ENCODE results near the gene HSPB6. TPM values are rescaled to one million over a fixed set of nuclear protein-coding genes. Genes with fewer than 3 reads are reported as not detected.
A peak's percentile ranks its signal among the peaks of the same experiment; 100 is the strongest.
"Not testable (repeated sequence)": the region's sequence is repeated elsewhere in the genome, so short reads cannot be mapped to it uniquely, and the experiment has no call there.

The HSPB6 gene
- total RNA-seq, 1 donor from 2014 or later: not detected

DNA sequence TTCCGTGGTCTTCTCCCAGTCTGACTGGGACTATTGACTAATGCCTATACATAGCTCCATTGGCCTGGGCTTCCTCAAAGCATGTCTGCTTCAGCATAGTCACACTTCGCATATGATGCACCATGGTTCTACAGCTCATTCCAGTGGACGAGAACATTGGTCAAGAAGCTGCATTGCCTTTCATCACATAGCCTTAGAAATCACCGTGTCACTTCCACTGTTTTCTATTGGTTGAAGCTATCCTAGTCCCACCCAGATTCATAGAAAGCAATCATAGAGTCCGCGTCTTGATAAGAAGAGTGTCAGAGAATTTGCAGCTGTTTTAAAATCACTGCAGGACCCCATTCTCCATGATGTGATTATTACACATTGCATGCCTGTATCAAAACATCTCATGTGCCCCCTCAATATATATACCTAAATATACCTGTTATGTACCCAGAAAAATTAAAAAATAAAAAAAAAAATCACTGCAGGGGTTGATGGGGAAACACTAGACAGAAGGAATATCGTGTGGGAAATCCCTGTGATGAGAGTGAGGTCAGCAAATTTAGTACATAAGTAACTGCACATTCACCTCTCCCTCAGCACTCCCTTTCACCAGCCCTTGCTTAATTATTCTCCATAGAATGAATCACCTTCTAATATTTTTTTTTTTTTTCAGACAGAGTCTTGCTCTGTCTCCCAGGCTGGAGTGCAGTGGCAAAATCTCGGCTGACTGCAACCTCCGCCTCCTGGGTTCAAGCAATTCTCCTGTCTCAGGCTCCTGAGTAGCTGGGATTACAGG is 16.4 kb upstream of the HSPB6 start:
- Mint-ChIP-seq H3K36me3 (ENCODE audit: low read depth, unreplicated experiment) (peaks cover 10% of the 10 kb centered on the region), H3K4me3 (ENCODE audit: unreplicated experiment) (no peak overlapping the region), H3K27me3 (ENCODE audit: unreplicated experiment) (peaks cover 15% of the 10 kb centered on the region), H3K9me3 (ENCODE audit: unreplicated experiment) (no peaks in the 10 kb centered on the region), H3K4me1 (ENCODE audit: unreplicated experiment) (peaks cover 13% of the 10 kb centered on the region), H3K27ac (ENCODE audit: unreplicated experiment) (no peak overlapping the region)
- TF ChIP-seq, protein P1, sequence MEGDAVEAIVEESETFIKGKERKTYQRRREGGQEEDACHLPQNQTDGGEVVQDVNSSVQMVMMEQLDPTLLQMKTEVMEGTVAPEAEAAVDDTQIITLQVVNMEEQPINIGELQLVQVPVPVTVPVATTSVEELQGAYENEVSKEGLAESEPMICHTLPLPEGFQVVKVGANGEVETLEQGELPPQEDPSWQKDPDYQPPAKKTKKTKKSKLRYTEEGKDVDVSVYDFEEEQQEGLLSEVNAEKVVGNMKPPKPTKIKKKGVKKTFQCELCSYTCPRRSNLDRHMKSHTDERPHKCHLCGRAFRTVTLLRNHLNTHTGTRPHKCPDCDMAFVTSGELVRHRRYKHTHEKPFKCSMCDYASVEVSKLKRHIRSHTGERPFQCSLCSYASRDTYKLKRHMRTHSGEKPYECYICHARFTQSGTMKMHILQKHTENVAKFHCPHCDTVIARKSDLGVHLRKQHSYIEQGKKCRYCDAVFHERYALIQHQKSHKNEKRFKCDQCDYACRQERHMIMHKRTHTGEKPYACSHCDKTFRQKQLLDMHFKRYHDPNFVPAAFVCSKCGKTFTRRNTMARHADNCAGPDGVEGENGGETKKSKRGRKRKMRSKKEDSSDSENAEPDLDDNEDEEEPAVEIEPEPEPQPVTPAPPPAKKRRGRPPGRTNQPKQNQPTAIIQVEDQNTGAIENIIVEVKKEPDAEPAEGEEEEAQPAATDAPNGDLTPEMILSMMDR (IDR thresholded peaks at IDR 0.05; ENCODE audit: unreplicated experiment): no peak
- DNase-seq (ENCODE audit: low spot score): no peak

GRCh38 chr19:35772362-35772761 is 15.5 kb upstream of the HSPB6 start:
- H3K36me3 Mint-ChIP-seq (ENCODE audit: low read depth, unreplicated experiment): peaks cover 10% of the 10 kb centered on the region

GRCh38 chr19:35768082-35768421 is 11.2 kb upstream of the HSPB6 start:
- no peaks in the 10 kb centered on the region for H3K9me3 Mint-ChIP-seq (ENCODE audit: unreplicated experiment)
- H3K27me3 Mint-ChIP-seq (ENCODE audit: unreplicated experiment): peaks cover 5% of the 10 kb centered on the region
- DNase-seq (ENCODE audit: low spot score): no peak
- peaks cover 5% of the 10 kb centered on the region for H3K36me3 Mint-ChIP-seq (ENCODE audit: low read depth, unreplicated experiment)
- H3K27ac Mint-ChIP-seq (ENCODE audit: unreplicated experiment): no peak overlapping the region
- no peak overlapping the region for H3K4me3 Mint-ChIP-seq (ENCODE audit: unreplicated experiment)
- TF ChIP-seq, protein P1 (IDR thresholded peaks at IDR 0.05; ENCODE audit: unreplicated experiment): no peak
- H3K4me1 Mint-ChIP-seq (ENCODE audit: unreplicated experiment): no peaks in the 10 kb centered on the region

More at GRCh38 chr19:35772362-35772761, 15.5 kb upstream of the HSPB6 start:
- not testable (repeated sequence) for H3K9me3 Mint-ChIP-seq (ENCODE audit: unreplicated experiment); DNase-seq (ENCODE audit: low spot score); H3K27ac Mint-ChIP-seq (ENCODE audit: unreplicated experiment); H3K4me3 Mint-ChIP-seq (ENCODE audit: unreplicated experiment)
- Mint-ChIP-seq H3K27me3 (ENCODE audit: unreplicated experiment) (peaks cover 15% of the 10 kb centered on the region), H3K4me1 (ENCODE audit: unreplicated experiment) (peaks cover 13% of the 10 kb centered on the region)

DNA sequence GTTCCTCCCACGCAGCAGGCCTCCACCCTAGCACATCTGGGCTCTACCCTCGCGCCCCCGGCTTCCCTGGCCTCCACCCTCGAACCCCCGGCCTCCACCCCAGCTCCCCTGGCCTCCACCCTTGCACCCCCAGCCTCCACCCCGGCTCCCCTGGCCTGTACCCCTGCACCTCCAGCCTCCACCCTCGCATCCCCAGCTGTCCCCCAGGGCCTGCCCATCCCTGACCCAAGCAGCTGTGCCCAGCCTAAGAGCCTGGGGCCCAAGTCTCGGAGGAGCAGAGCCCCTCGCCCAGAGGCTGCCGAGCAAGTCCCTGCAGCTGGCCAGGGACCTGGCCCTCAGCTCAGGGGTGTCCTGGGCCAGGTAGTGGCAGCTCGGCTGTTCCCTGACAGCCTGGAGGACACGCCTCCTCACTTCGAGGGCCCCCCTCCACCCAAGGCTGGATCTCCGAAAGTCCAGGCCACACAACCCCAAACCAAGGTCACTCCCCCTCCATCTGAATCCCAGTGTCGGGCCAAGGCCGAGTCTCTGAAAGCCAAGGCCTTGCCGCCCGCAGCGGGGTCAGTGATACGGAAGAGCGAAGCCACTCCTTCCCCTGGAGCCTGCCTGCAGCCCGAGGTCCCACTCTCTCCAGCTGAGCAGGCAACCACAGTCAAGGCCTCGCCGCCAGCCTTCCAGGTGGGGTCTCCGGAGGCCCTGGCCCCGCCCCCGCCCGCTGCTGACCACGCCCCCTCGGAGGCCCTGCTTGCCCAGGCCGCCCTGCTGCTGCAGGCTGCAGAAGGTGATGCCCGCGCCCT is 10.7 kb upstream of the HSPB6 start:
- peak; percentile 46 for DNase-seq (ENCODE audit: low spot score)
- Mint-ChIP-seq H3K4me3 (ENCODE audit: unreplicated experiment) (no peak overlapping the region), H3K4me1 (ENCODE audit: unreplicated experiment) (no peaks in the 10 kb centered on the region), H3K9me3 (ENCODE audit: unreplicated experiment) (no peaks in the 10 kb centered on the region), H3K36me3 (ENCODE audit: low read depth, unreplicated experiment) (peaks cover 5% of the 10 kb centered on the region), H3K27me3 (ENCODE audit: unreplicated experiment) (peaks cover 5% of the 10 kb centered on the region), H3K27ac (ENCODE audit: unreplicated experiment) (no peak overlapping the region)
- TF ChIP-seq, protein P1 (IDR thresholded peaks at IDR 0.05; ENCODE audit: unreplicated experiment): no peak

DNA sequence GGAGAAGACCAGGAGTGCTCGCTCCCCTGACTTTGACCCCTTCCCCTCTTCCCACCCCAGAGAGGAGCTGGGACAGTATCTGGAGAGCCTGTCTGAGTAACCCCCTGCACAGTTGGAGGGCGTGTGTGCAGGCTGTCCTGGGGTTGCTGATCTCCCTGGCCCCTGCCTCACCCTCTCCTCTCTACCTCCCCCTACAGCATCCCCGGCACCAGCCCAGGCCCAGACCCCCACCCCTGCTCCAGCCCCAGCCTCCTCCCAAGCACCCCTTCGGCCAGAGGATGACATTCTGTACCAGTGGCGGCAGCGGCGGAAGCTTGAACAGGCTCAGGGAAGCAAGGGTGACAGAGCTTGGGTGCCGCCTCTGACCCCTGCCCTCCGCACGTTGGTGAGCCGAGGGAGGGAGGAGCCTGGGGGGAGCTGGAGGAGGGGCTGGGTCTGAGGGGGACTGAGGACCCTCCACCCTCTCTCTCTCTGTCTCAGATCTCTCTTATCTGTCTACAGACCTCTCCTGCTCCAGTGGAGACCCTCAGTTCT is 9.8 kb upstream of the HSPB6 start:
- no peak overlapping the region for H3K27ac Mint-ChIP-seq (ENCODE audit: unreplicated experiment)
- H3K27me3 Mint-ChIP-seq (ENCODE audit: unreplicated experiment): peaks cover 7% of the 10 kb centered on the region
- DNase-seq (ENCODE audit: low spot score): no peak
- H3K4me1 Mint-ChIP-seq (ENCODE audit: unreplicated experiment): no peaks in the 10 kb centered on the region
- H3K4me3 Mint-ChIP-seq (ENCODE audit: unreplicated experiment): peak overlapping the region; percentile 31
- no peaks in the 10 kb centered on the region for H3K9me3 Mint-ChIP-seq (ENCODE audit: unreplicated experiment)
- TF ChIP-seq, protein P1 (IDR thresholded peaks at IDR 0.05; ENCODE audit: unreplicated experiment): no peak
- H3K36me3 Mint-ChIP-seq (ENCODE audit: low read depth, unreplicated experiment): peaks cover 5% of the 10 kb centered on the region

Data from endothelial cell (in vitro differentiated cells).